Measurements from ENCODE around the gene CEP112. TPM values are rescaled to one million over a fixed set of nuclear protein-coding genes. Genes with fewer than 3 reads are reported as not detected.

Gene CEP112
- total RNA-seq, 1 experiment from 2014 or later, result 9.5 TPM

- no TSS peak for BruUV-seq (replicated peaks)
- ATAC-seq (no peak), DNase-seq (ENCODE audit: low read depth, low spot score) (no peak)
- Histone ChIP-seq H3K36me3 (ENCODE audit: control insufficient read depth, insufficient read depth, low read length) (no peaks in the 10 kb centered on the region), H3K4me1 (ENCODE audit: control insufficient read depth, insufficient read depth, low read length) (no peaks in the 10 kb centered on the region), H3K27me3 (ENCODE audit: control insufficient read depth, insufficient read depth, low read length) (no peaks in the 10 kb centered on the region), H3K4me3 (ENCODE audit: low read depth in 2 of 2, low read length in 2 of 2) (no peak overlapping the region), H3K27ac (ENCODE audit: low read length) (no peak overlapping the region), H3K9me3 (ENCODE audit: control insufficient read depth, insufficient read depth, low read depth, low read length) (no peaks in the 10 kb centered on the region)
- in situ Hi-C loops (cut with HindIII; ENCODE audit: low pct_unique_long_range_greater_than_20kb, low sequenced_read_pairs), result no loop called here
- intact Hi-C loops (cut with micrococcal nuclease; ENCODE audit: unreplicated experiment), result no loop called here
- ChIA-PET CTCF (no interaction called here), POLR2A (no interaction called here)
- no peak for TF ChIP-seq REST (IDR thresholded peaks at IDR 0.05; ENCODE audit: insufficient read depth in 1 of 2, low read depth in 2 of 2, low read length in 1 of 2)
- TF ChIP-seq SIN3A (IDR thresholded peaks at IDR 0.05; ENCODE audit: borderline replicate concordance, insufficient read depth, low read depth, low read length), result no peak
- no peak for TF ChIP-seq CTCF (IDR thresholded peaks at IDR 0.05)
- TF ChIP-seq TCF7L2 (IDR thresholded peaks at IDR 0.05; ENCODE audit: low read depth, low read length), result no peak
- TF ChIP-seq POLR2AphosphoS5 (IDR thresholded peaks at IDR 0.05; ENCODE audit: low read depth, low read length), result no peak
These were observed 189.1 kb downstream of the CEP112 start for GRCh38 chr17:66002812-66003211.

- no peak overlapping the region for H3K4me3 ChIP-seq (ENCODE audit: low read depth in 2 of 2, low read length in 2 of 2)
- no peaks in the 10 kb centered on the region for H3K4me1 ChIP-seq (ENCODE audit: control insufficient read depth, insufficient read depth, low read length)
- POLR2A ChIA-PET, result no interaction called here
- intact Hi-C loops (cut with micrococcal nuclease; ENCODE audit: unreplicated experiment) (no loop called here), in situ Hi-C loops (cut with HindIII; ENCODE audit: low pct_unique_long_range_greater_than_20kb, low sequenced_read_pairs) (no loop called here)
- no peaks in the 10 kb centered on the region for H3K36me3 ChIP-seq (ENCODE audit: control insufficient read depth, insufficient read depth, low read length)
- H3K9me3 ChIP-seq (ENCODE audit: control insufficient read depth, insufficient read depth, low read depth, low read length), result no peaks in the 10 kb centered on the region
- ATAC-seq, result no peak
- BruUV-seq (replicated peaks), result no TSS peak
- CTCF ChIA-PET, result no interaction called here
- H3K27ac ChIP-seq (ENCODE audit: low read length), result no peak overlapping the region
- no peak for DNase-seq (ENCODE audit: low read depth, low spot score)
- no peaks in the 10 kb centered on the region for H3K27me3 ChIP-seq (ENCODE audit: control insufficient read depth, insufficient read depth, low read length)
- no peak for TF ChIP-seq POLR2AphosphoS5 (IDR thresholded peaks at IDR 0.05; ENCODE audit: low read depth, low read length)
- no peak for TF ChIP-seq TCF7L2 (IDR thresholded peaks at IDR 0.05; ENCODE audit: low read depth, low read length)
- TF ChIP-seq CTCF (IDR thresholded peaks at IDR 0.05), result no peak
- no peak for TF ChIP-seq REST (IDR thresholded peaks at IDR 0.05; ENCODE audit: insufficient read depth in 1 of 2, low read depth in 2 of 2, low read length in 1 of 2)
- TF ChIP-seq SIN3A (IDR thresholded peaks at IDR 0.05; ENCODE audit: borderline replicate concordance, insufficient read depth, low read depth, low read length), result no peak
These were observed 189.8 kb downstream of the CEP112 start for GRCh38 chr17:66002063-66002585.
